ENCODE results near the gene XRN2.

DNA sequence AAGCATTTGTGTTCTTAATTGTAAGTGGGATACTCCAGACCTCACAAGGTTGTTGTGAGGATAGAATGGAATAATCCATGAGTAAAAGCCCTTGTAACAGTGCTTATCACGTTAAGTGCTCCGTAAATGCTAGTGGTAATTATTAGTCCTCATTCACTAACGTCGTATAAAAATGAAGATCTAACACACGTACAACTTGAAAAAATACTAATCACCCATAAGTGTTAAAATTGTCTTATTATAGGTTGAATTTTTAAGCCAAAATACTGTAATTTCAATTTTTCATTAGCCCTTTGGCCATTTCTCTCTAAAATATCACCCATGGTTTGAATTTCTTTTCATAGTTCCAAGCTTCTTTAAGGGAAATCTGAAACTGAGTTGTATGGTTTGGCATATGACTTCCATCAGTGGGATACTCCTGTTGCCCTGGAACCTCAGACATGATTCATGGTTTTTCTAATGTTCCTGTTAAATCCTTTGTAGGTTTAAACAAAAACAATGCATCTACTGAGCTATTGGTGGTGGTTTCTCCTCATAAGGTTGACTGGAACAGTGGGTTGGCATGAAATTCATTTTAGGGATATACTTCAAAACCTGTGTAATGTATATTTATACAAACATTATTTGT is 19.1 kb downstream of the XRN2 start:
- TF ChIP-seq, protein P1, sequence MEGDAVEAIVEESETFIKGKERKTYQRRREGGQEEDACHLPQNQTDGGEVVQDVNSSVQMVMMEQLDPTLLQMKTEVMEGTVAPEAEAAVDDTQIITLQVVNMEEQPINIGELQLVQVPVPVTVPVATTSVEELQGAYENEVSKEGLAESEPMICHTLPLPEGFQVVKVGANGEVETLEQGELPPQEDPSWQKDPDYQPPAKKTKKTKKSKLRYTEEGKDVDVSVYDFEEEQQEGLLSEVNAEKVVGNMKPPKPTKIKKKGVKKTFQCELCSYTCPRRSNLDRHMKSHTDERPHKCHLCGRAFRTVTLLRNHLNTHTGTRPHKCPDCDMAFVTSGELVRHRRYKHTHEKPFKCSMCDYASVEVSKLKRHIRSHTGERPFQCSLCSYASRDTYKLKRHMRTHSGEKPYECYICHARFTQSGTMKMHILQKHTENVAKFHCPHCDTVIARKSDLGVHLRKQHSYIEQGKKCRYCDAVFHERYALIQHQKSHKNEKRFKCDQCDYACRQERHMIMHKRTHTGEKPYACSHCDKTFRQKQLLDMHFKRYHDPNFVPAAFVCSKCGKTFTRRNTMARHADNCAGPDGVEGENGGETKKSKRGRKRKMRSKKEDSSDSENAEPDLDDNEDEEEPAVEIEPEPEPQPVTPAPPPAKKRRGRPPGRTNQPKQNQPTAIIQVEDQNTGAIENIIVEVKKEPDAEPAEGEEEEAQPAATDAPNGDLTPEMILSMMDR (IDR thresholded peaks at IDR 0.05): no peak
- no peak for TF ChIP-seq EZH2 (IDR thresholded peaks at IDR 0.05; ENCODE audit: borderline replicate concordance, insufficient read depth, low read depth, low read length, poor library complexity, severe bottlenecking)
